Suppressor macrophage (primary cell): ENCODE results near the gene PDIA4.

Source experiments
- DNase-seq, 4 experiments: peaks; one replicate each; pipeline ENCODE4 v3.0.0-alpha.2; 2020 to 2022

The PDIA4 gene

DNA sequence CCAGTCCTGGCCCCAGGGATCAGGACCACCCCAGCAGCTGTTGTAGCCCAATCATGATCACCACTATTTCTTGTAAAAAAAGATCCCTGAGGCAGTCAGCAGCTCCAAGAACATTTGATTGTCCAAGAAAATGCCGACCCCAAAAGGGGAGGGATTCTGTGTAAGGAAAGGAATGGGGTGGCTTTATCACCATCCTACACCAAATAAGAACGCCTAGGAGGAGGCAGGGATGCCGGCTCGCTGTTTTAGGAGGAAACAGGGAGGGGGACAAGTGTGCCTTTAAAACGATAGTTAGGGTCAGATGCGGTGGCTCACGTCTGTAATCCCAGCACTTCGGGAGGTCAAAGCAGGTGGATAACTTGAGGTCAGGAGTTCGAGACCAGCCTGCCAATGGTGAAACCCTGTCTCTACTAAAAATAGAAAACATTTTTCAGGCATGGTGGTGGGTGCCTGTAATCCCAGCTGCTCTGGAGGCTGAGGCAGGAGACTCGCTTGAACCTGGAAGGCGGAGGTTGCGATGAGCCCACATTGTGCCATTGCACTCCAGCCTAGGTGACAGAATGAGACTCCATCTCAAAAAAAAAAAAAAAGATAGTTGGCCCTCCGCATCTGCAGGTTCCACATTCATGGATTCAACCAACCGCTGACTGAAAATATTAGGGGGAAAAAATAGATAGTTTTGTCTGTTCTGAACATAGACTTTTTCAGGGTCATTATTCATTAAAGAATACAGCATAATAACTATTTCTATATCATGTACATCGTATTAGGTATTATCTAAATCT is 63.6 kb downstream of the PDIA4 start:
- peak in 2 of 4 experiments; percentile 13 to 35 for DNase-seq

DNA sequence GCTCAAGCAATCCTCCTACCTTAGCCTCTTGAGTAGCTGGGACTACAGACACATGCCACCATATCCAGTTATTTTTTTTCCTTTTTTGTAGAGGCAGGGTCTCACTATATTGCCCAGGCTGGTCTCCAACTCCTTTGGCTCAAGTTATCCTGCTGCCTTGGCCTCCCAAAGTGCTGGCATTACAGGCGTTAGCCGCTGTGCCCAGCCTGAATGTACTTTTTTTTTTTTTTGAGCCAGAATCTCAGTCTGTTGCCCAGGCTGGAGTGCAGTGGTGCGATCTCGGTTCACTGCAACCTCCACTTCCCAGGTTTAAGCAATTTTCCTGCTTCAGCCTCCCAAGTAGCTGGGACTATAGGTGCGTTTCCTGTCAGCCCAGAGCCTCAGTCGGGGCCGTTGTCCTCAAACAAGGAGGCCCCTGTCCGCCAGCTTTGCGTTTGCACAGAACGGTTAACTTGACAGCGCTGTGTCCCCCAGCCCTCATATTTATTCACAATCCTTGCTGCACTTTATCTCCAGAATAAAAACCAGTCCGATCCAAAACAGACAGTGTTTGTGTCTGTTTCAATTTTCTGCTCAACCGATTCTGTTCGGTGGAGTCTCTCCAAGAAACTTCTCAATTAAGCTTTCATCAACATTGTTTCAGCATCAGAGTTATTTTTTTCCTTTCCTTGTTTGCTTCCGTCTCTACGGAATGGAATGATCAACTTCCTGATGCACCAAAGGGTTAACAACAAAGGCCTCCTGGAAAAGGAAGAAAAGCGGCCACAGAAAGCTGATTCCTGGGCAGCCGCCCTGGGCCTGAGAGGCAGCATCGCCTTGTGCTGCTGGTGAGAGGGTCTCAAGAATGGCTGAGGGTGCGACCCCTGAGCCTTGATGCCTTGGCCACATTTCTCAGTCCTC is 64.5 kb downstream of the PDIA4 start:
- DNase-seq = peak in 2 of 4 experiments; percentile 18 to 25

DNA sequence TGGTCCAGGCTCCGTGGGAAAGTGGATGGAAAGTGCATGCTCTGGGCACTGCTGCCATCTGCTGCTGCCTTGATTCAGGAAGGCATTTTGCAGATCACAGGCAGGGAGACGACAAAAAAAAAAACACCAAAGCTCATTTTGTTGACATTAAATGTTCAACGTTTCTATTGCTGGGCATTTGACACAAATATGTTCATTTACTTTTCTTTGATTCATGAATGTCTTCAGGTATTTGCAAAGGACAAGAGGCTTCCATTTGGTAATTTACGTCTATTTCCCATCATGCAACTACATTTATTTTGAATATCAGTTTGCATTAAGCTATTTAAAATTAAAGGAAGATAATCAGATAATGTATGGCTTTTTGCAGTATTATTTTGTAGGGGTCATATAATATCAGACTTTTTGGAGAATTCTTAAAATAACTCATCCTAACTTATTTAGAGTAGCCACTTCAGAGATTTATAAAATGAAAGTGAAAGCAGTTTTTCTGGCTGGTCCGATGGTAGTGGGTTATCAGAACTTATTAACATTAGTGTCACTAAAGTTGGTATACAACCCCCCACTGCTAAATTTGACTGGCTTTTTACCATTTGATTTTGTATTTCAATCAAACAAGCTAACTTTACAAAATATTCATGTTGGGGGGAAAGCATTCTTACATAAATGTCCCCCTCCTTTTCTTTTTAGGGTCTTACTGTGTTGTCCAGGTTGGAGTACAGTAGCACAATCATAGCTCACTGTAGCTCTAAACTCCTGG is 65.3 kb downstream of the PDIA4 start:
- peak; percentile 74 to 85 (median 82) for DNase-seq

DNA sequence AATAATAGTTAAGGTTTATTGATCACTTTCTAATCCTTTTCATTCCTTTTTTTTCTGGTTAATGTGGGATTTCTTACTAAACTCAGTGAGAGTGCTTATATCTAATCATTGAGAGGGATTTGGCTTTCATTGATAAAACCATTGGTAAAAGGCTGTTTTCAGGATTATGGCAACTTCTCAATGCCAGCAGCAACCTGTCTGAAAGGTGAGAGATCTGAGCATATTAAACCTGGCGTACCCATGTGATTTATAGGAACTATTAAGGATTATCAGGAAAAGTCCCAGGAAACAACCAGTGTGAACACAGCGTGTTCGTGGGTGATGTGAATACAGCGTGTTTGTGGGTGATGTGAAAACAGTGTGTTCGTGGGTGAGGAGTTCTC is 65.9 kb downstream of the PDIA4 start:
- DNase-seq = no peak

DNA sequence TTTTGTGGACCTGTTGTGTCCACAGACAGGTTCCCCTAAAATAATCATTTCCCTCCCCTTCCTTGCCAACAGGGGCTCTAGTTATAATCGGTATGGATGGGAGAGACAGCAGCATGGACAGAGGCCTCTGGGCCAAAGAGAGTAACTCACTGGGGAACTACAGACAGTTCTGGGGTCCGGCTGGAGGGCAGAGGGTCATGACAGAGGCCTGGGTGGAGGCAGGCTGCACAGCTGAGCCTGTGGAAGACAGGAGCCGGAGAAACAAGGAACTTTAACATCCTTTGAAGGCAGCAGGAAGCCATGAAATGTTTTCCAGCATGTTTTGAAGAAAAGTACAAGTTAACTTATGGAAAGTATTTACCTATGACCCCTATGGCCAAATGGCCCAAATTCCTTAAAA is 68.6 kb downstream of the PDIA4 start:
- no peak for DNase-seq

DNA sequence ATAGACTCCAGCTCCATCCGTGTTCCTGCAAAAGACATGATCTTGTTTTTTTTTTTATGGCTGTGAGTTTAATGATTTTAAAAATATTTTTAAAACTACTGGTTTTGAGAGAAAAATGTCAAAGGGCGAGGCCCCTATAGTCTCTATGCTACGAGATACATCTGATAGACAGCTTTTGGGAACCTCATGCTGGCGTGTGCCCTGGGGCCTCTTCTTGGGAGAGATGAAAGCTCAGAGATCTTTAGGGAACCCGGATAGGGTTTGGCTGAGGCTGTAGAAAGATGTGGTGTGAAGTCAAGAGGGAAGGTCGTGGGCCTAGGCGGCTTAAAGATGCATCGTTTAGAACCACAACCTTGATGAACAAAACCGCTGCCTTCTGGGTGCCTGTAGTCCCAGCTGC is 70.2 kb downstream of the PDIA4 start:
- no peak for DNase-seq

DNA sequence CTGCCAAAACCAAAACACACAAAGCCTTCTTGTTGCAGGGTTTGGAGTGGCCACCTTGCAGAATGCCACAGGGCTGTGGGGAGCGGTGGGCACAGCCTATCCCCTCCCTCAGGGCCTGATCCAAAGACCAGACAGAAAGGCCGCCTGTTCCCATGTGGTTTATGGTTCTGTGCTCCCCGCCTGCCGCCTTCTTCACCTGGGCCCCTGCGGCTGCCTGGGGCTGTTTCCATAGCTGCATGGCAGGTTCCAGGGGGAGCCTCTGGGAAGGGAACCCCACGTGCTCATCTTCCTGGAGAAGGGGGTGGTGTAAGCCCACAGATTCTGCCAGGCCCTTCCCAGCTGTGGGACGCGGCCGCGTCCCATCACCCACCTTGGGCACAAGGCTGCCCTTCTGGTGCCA is 73.5 kb downstream of the PDIA4 start:
- no peak for DNase-seq

DNA sequence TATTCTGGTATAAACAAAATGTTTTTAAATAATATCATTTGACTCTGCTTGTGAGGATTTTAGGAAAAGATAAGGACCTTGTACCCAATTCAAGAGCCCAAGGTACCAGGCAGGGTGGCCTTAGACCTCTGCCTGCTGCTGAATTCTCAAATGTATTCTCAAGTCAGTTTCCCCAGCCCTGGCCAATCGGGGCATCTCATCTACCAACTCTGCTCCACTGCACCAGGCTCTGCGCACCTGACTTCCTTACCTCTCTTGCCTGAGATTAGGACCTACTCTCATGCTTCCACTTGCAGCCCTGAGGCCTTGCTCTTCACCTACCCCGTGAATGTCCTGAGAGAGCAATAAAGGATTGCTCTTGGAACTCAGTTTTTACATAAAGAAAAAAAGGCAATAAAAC is 74.6 kb downstream of the PDIA4 start:
- DNase-seq = no peak
